PFSK-1 (cell line): ENCODE data around the gene GRWD1.

ENCODE experiments used
- FOXP2 ChIP-seq: optimal IDR thresholded peaks from 2 replicates; pipeline ENCODE3; 2011; ENCODE audit warnings: borderline replicate concordance, control low read depth, inconsistent platforms; ENCODE audit not compliant: insufficient read depth; ENCODE audit errors: extremely low read length, extremely low read depth
- POLR2AphosphoS5 ChIP-seq: IDR thresholded peaks from 2 replicates; pipeline ENCODE4 v1.6.1; 2012; ENCODE audit warnings: low read depth, mild to moderate bottlenecking, control low read depth, low read length, moderate library complexity
- REST ChIP-seq, 2 experiments: IDR thresholded peaks; 2 replicates each; pipeline versions ENCODE4 v1.6.1 to v1.8.0; 2011 to 2012; ENCODE audit warnings: low read depth in 2 of 2, low read length in 2 of 2, control low read depth in 1 of 2, inconsistent platforms in 1 of 2, mild to moderate bottlenecking in 1 of 2, moderate library complexity in 1 of 2; ENCODE audit not compliant: insufficient read depth in 1 of 2
- SIN3A ChIP-seq: IDR thresholded peaks from 2 replicates; pipeline ENCODE4 v1.6.1; 2012; ENCODE audit warnings: mild to moderate bottlenecking, low read length, moderate library complexity, borderline replicate concordance; ENCODE audit not compliant: insufficient read depth
- TAF1 ChIP-seq: IDR thresholded peaks from 2 replicates; pipeline ENCODE4 v1.6.1; 2012; ENCODE audit warnings: low read length, control low read depth, borderline replicate concordance; ENCODE audit not compliant: insufficient read depth

- no peak for TF ChIP-seq SIN3A
- TF ChIP-seq REST (IDR thresholded peaks at IDR 0.05; ENCODE audit: insufficient read depth in 1 of 2, low read depth in 2 of 2, low read length in 2 of 2): no peak
- TF ChIP-seq POLR2AphosphoS5: no peak
- TF ChIP-seq TAF1: no peak
- peak; percentile 1 for TF ChIP-seq FOXP2
These were observed 56.7 kb downstream of the GRWD1 start for GRCh38 chr19:48502350-48503018.
